Measurements from ENCODE around the gene FAM169A.
"Not testable (repeated sequence)": the region's sequence is repeated elsewhere in the genome, so short reads cannot be mapped to it uniquely, and the experiment has no call there.

Gene FAM169A

GRCh38 chr5:74875994-74876791 lies 10.0 kb upstream of the FAM169A start:
- no peak overlapping the region for H3K4me3 ChIP-seq (ENCODE audit: low read depth, low read length)
- no peak for TF ChIP-seq CTCF (IDR thresholded peaks at IDR 0.05; ENCODE audit: low read depth, low read length)

- H3K4me3 ChIP-seq (ENCODE audit: low read depth, low read length): no peak overlapping the region
- no peak for TF ChIP-seq CTCF (IDR thresholded peaks at IDR 0.05; ENCODE audit: low read depth, low read length)
These were observed 7.5 kb upstream of the FAM169A start for GRCh38 chr5:74873525-74874249.

- no peak for TF ChIP-seq CTCF (IDR thresholded peaks at IDR 0.05; ENCODE audit: low read depth, low read length)
- H3K4me3 ChIP-seq (ENCODE audit: low read depth, low read length): no peak overlapping the region
These were observed 4.3 kb upstream of the FAM169A start for GRCh38 chr5:74870299-74871067.

GRCh38 chr5:74869414-74869813 lies 3.2 kb upstream of the FAM169A start:
- H3K4me3 ChIP-seq (ENCODE audit: low read depth, low read length): not testable (repeated sequence)

- TF ChIP-seq CTCF (IDR thresholded peaks at IDR 0.05; ENCODE audit: low read depth, low read length): no peak
- peak overlapping the region; percentile 47 for H3K4me3 ChIP-seq (ENCODE audit: low read depth, low read length)
These were observed 492 bp upstream of the FAM169A start for GRCh38 chr5:74866596-74867162.

GRCh38 chr5:74865256-74865803 lies 857 bp downstream of the FAM169A start:
- TF ChIP-seq CTCF (IDR thresholded peaks at IDR 0.05; ENCODE audit: low read depth, low read length): no peak
- H3K4me3 ChIP-seq (ENCODE audit: low read depth, low read length): peak overlapping the region; percentile 47

- no peak overlapping the region for H3K4me3 ChIP-seq (ENCODE audit: low read depth, low read length)
- no peak for TF ChIP-seq CTCF (IDR thresholded peaks at IDR 0.05; ENCODE audit: low read depth, low read length)
These were observed 1.4 kb downstream of the FAM169A start for GRCh38 chr5:74864823-74865222.

Data from WI38 (cell line).